Esophagus (tissue), 2 donors: Measurements from ENCODE around the gene C10orf90. TPM values are rescaled to one million over a fixed set of nuclear protein-coding genes. Genes with fewer than 3 reads are reported as not detected.

ENCODE experiments used
- H3K27ac ChIP-seq, 2 donors: one replicate each; pipeline ENCODE4 v1.5.1; 2013; ENCODE audit warnings: low read depth in 2 of 2, mild to moderate bottlenecking in 2 of 2, inconsistent platforms in 1 of 2, low read length in 1 of 2, moderate library complexity in 1 of 2
- H3K27me3 ChIP-seq, 2 donors: one replicate each; pipeline ENCODE4 v1.6.1; 2013; ENCODE audit warnings: low read length in 2 of 2, control low read depth in 1 of 2, mild to moderate bottlenecking in 1 of 2; ENCODE audit not compliant: insufficient read depth in 2 of 2, control insufficient read depth in 1 of 2
- H3K36me3 ChIP-seq, 2 donors: one replicate each; pipeline ENCODE4 v1.6.1; 2013; ENCODE audit warnings: low read length in 1 of 2; ENCODE audit not compliant: control insufficient read depth in 2 of 2, insufficient read depth in 2 of 2
- H3K4me1 ChIP-seq, 2 donors: one replicate each; pipeline ENCODE4 v1.6.1; 2013; ENCODE audit warnings: low read length in 1 of 2; ENCODE audit not compliant: control insufficient read depth in 2 of 2, insufficient read depth in 2 of 2
- H3K4me3 ChIP-seq, 2 donors: one replicate each; pipeline ENCODE4 v1.5.1; 2013; ENCODE audit warnings: low read length in 2 of 2, mild to moderate bottlenecking in 2 of 2, low read depth in 1 of 2, moderate library complexity in 1 of 2
- H3K9me3 ChIP-seq, 2 donors: one replicate each; pipeline ENCODE4 v1.6.1; 2013; ENCODE audit warnings: mild to moderate bottlenecking in 2 of 2, low read depth in 1 of 2, low read length in 1 of 2, moderate library complexity in 1 of 2; ENCODE audit not compliant: control insufficient read depth in 2 of 2, insufficient read depth in 1 of 2
- WGBS, 2 donors: extraction: QIAGEN DNeasy Blood & Tissue Kit; methylation state at CpG; one replicate each; pipeline ENCODE4 v1.1.7; 2013; 5-methylcytosine and 5-hydroxymethylcytosine counted together
- polyA plus RNA-seq, 2 donors: library from polyadenylated mRNA; stranded (reverse); fragments of 200-250 nt; gene quantifications; one replicate each; pipeline ENCODE4 v1.2.3, GENCODE V29; 2013
- donor health status: healthy with polysubstance abuse.
- donor health status: Bipolar disorder and iron deficiency.

C10orf90 gene
- polyA plus RNA-seq = under 1 TPM in 1 of 2 donors, not detected in 1; 0.05 TPM

- H3K36me3 ChIP-seq = no peaks in the 10 kb centered on the region
- 75 to 80% methylated on average over 12 of the region's 12 CpGs for WGBS, 2 donors
- no peak within 1 kb of the TSS for H3K27ac ChIP-seq
- H3K9me3 ChIP-seq = no peaks in the 10 kb centered on the region
- no peaks in the 10 kb centered on the region for H3K27me3 ChIP-seq
- no peak within 1 kb of the TSS for H3K4me3 ChIP-seq
- H3K4me1 ChIP-seq = no peaks in the 10 kb centered on the region
These were observed at the start of gene C10orf90 for GRCh38 chr10:126670056-126670894. C10orf90 (minus strand) TSS chr10:126670693; CDS start chr10:126670480, 213 bp downstream.

DNA sequence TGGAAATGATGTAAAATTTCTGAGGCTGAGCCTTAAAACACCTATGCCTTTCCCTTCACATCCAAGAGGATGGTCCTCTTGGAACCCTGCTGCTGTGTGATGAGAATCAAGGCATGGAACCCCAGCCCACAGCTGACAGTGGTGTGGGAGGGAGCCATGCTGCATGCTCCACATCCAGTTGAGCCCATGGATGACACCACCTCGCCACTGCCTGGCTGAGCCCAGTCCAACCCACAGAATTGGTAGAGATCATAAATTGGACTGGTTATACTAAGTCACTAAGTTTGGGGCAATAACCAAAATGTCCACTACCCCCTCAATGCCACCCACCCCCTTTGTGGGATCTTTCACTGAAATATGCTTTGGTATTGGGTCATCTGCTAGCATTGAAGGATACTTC is 45.9 kb upstream of the C10orf90 start:
- 85 to 95% methylated on average over 1 of the region's 1 CpG for WGBS, 2 donors
- Histone ChIP-seq H3K27me3 (no peaks in the 10 kb centered on the region), H3K4me1 (no peaks in the 10 kb centered on the region), H3K9me3 (no peaks in the 10 kb centered on the region), H3K36me3 (no peaks in the 10 kb centered on the region), H3K27ac (no peak overlapping the region), H3K4me3 (no peak overlapping the region)

DNA sequence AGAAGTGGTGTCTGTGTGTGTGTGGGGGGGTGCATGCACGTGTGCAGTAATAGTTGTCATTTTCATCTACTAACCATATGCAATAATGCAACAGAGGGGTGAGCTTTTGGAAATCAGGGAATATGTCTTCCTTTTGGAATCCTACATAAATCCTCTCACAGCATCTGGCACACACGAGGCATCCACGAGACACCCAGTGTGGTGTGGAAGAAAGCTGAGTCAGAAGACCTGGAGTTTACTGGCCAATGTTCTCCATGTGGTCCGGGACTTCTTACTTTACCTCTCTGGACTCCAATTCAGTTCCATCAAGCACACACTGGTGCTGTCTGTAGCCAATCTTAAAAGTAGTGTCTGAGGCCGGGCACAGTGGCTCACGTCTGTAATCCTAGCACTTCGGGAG is 43.1 kb upstream of the C10orf90 start:
- Histone ChIP-seq H3K4me1 (no peaks in the 10 kb centered on the region), H3K27ac (no peak overlapping the region), H3K4me3 (no peak overlapping the region), H3K9me3 (no peaks in the 10 kb centered on the region), H3K27me3 (no peaks in the 10 kb centered on the region), H3K36me3 (no peaks in the 10 kb centered on the region)
- WGBS, 2 donors = 73 to 81% methylated on average over 7 of the region's 7 CpGs

- Histone ChIP-seq H3K27me3 (no peaks in the 10 kb centered on the region), H3K4me1 (no peaks in the 10 kb centered on the region), H3K36me3 (no peaks in the 10 kb centered on the region), H3K27ac (no peak overlapping the region), H3K4me3 (no peak overlapping the region), H3K9me3 (no peaks in the 10 kb centered on the region)
- WGBS, 2 donors = 74 to 78% methylated on average over 6 of the region's 6 CpGs
These were observed 42.2 kb upstream of the C10orf90 start for GRCh38 chr10:126712681-126713080.

- no peaks in the 10 kb centered on the region for H3K27me3 ChIP-seq
- WGBS, 2 donors = 74 to 77% methylated on average over 3 of the region's 3 CpGs
- no peaks in the 10 kb centered on the region for H3K4me1 ChIP-seq
- no peaks in the 10 kb centered on the region for H3K36me3 ChIP-seq
- H3K27ac ChIP-seq = no peak overlapping the region
- H3K9me3 ChIP-seq = no peaks in the 10 kb centered on the region
- no peak overlapping the region for H3K4me3 ChIP-seq
These were observed 35.6 kb upstream of the C10orf90 start for GRCh38 chr10:126705951-126706565.

- 60 to 71% methylated on average over 5 of the region's 5 CpGs for WGBS, 2 donors
- no peak overlapping the region for H3K27ac ChIP-seq
- no peak overlapping the region for H3K4me3 ChIP-seq
- H3K4me1 ChIP-seq = no peaks in the 10 kb centered on the region
- H3K27me3 ChIP-seq = no peaks in the 10 kb centered on the region
- H3K9me3 ChIP-seq = no peaks in the 10 kb centered on the region
- no peaks in the 10 kb centered on the region for H3K36me3 ChIP-seq
These were observed 34.6 kb upstream of the C10orf90 start for GRCh38 chr10:126705131-126705530.

DNA sequence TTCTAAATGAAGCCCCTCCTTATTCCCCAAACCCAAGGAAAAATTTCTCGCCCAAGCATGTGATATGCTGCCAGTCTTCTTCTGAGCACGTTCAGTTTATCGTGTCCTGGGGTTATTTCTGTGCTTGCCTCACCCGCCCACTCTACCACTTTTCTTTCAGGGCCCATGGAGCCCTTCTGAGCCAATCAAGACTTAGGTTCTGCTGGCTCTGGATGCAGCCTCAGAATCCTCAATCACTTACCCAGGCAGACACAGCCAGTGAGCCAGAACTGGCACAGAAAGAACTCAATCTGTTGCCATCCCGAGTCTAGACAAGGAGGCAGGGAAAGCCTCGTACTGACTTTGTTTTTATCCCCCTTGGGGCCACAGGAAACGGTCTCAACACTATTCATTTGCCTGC is 34.2 kb upstream of the C10orf90 start:
- Histone ChIP-seq H3K4me3 (no peak overlapping the region), H3K9me3 (no peaks in the 10 kb centered on the region), H3K27ac (no peak overlapping the region), H3K4me1 (no peaks in the 10 kb centered on the region), H3K27me3 (no peaks in the 10 kb centered on the region), H3K36me3 (no peaks in the 10 kb centered on the region)
- WGBS, 2 donors = 38 to 39% methylated on average over 7 of the region's 7 CpGs

GRCh38 chr10:126702181-126702580 is 31.7 kb upstream of the C10orf90 start:
- Histone ChIP-seq H3K4me3 (no peak overlapping the region), H3K9me3 (no peaks in the 10 kb centered on the region), H3K27me3 (no peaks in the 10 kb centered on the region), H3K4me1 (no peaks in the 10 kb centered on the region), H3K27ac (no peak overlapping the region), H3K36me3 (no peaks in the 10 kb centered on the region)
- WGBS, 2 donors = 82 to 86% methylated on average over 3 of the region's 3 CpGs

GRCh38 chr10:126701526-126701925 is 31.0 kb upstream of the C10orf90 start:
- Histone ChIP-seq H3K9me3 (no peaks in the 10 kb centered on the region), H3K27ac (no peak overlapping the region), H3K36me3 (no peaks in the 10 kb centered on the region), H3K4me1 (no peaks in the 10 kb centered on the region), H3K27me3 (no peaks in the 10 kb centered on the region), H3K4me3 (no peak overlapping the region)
- 79 to 83% methylated on average over 2 of the region's 2 CpGs for WGBS, 2 donors

GRCh38 chr10:126696684-126697083 is 26.2 kb upstream of the C10orf90 start:
- H3K4me1 ChIP-seq = no peaks in the 10 kb centered on the region

More at GRCh38 chr10:126696684-126697083, 26.2 kb upstream of the C10orf90 start:
- no peak overlapping the region for H3K27ac ChIP-seq
- H3K9me3 ChIP-seq = no peaks in the 10 kb centered on the region
- H3K4me3 ChIP-seq = no peak overlapping the region
- H3K27me3 ChIP-seq = no peaks in the 10 kb centered on the region
- WGBS, 2 donors = 39 to 63% methylated on average over 1 of the region's 1 CpG
- no peaks in the 10 kb centered on the region for H3K36me3 ChIP-seq
